ENCODE results near the gene CD247.

- TF ChIP-seq CTCF (IDR thresholded peaks at IDR 0.05) (no peak), ZFP36 (IDR thresholded peaks at IDR 0.05; ENCODE audit: borderline replicate concordance, partially characterized antibody) (no peak), REST (IDR thresholded peaks at IDR 0.05) (no peak), MAZ (IDR thresholded peaks at IDR 0.05; ENCODE audit: borderline replicate concordance, low read depth, low read length) (no peak), POLR2A (IDR thresholded peaks at IDR 0.05; ENCODE audit: low read length) (no peak), RAD21 (conservative IDR thresholded peaks at IDR 0.05 in 1 of 2, IDR thresholded peaks at IDR 0.05 in 1 of 2) (no peak), RNF2 (IDR thresholded peaks at IDR 0.05; ENCODE audit: borderline replicate concordance, low read depth) (no peak), MAX (IDR thresholded peaks at IDR 0.05) (no peak), TFCP2L1 (CRISPR knock-in tag; IDR thresholded peaks at IDR 0.05) (no peak), ELK1 (IDR thresholded peaks at IDR 0.05; ENCODE audit: low read depth, low read length) (no peak), HMGXB4 (CRISPR knock-in tag; IDR thresholded peaks at IDR 0.05; ENCODE audit: borderline replicate concordance) (no peak), MYC (IDR thresholded peaks at IDR 0.05; ENCODE audit: borderline replicate concordance, low read length) (no peak), CHD2 (IDR thresholded peaks at IDR 0.05; ENCODE audit: low read length, partially characterized antibody) (no peak), JUN (IDR thresholded peaks at IDR 0.05) (no peak)
Observed at GRCh38 chr1:167551362-167551761, 33.0 kb upstream of the CD247 start.
